LoVo (cell line): ENCODE measurements around the gene C1QTNF8.

ENCODE experiments used
- DNase-seq: peaks from one replicate; pipeline ENCODE4 v3.0.0-alpha.2; 2016; ENCODE audit warnings: low spot score

Gene C1QTNF8

DNA sequence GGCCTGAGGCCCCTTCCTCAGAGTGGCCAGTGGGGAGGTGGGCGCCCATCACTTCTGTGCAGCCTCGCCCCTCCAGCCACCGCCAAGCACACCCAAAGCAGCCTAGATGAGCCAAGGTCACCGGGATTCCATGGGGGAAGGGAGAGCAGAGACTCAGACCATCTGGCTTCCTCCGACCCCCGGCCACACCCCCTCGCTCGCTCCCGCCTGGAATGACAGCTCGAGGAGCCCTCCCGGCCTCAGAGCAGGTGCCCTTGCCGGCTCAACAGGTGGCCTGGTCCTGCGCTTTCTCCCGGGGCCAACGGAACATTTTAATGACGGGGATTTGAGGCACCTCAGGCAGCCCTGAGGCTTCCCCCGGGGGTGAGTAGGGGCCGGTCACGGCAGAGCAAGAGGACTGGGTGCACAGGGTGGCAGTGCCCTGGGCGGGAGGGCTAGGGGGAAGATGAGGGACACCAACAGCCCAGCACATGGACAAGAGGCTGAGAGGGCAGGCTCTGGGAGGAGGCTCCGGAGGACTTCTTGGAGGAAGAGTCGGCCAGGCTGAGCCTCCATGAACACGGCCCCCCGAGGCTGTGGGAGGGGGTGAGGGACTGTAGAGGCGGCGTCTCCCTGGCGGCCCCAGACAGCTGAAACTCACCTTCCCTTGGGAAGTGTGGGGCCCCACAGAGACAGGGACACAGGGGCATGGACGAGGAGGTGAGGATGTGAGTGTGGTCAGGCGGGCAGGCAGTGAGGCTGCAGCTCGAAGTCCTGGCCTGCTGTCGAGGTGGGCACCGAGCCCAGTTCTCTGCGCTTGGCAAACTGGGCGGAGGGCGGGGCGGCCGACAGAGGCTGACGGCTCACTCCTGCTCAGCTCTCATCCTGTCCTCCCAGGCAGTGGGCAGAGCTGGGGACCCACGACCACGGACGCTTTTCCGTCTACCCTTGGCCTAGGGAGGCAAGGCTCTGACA, 12.5 kb upstream of the C1QTNF8 start:
- DNase-seq = no peak

DNA sequence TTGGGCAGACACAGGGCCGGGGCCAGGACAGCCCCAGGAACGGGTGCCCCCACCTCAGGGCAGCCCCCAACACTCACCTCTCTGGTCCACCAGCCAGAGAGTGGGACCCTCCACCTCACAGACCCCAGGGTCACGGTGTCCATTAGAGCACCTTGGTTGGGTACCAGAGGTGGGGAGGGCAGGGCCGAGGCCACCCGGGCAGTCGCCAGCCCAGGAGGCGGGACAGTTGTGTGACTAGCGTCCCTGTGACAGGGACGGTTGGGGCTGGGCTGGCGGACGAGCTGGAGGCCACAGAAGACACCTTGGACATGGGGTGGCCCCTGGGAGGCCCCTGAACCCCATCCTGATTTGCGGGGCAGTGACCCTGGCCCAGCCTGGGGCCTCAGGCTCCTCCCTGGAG, 11.7 kb upstream of the C1QTNF8 start:
- no peak for DNase-seq

DNA sequence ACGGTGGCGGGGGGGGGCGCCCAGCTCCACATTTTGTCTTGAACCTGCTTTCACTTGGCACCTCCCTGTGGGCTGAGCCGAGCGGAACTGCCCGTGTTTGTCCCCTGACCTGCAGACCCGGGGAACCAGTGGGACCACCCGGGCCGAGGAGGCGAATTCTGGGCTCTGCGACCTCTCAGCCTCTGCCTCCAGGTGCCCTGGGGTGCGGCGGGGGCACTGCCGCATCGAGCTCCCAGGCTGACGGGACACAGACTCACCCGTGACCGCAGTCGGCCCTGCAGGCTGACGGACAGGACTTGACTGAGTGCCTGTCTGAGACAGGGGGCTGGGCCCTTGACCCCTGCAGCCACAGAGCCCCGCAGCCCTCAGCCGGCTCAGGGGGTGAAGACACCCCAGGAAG, 11.1 kb upstream of the C1QTNF8 start:
- DNase-seq = no peak

DNA sequence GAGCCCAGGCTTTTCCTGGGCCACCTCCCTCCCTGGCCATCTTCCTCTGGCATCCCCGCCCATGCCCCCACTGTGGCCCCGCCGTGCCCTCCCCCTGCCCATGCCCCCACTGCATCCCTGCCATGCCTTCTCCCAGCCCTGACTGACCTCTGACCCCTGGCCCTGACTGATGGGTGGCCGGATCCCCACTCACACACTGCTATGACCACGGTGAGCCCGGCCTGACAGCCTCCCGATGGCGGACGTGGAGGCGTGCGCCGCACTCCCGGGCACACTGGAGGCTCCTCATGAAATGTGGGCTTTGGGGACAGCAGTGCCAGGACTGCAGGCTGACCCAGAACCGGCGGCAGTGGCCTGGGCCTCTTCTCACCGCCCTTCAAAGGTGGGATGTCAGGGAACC, 10.6 kb upstream of the C1QTNF8 start:
- DNase-seq = no peak

DNA sequence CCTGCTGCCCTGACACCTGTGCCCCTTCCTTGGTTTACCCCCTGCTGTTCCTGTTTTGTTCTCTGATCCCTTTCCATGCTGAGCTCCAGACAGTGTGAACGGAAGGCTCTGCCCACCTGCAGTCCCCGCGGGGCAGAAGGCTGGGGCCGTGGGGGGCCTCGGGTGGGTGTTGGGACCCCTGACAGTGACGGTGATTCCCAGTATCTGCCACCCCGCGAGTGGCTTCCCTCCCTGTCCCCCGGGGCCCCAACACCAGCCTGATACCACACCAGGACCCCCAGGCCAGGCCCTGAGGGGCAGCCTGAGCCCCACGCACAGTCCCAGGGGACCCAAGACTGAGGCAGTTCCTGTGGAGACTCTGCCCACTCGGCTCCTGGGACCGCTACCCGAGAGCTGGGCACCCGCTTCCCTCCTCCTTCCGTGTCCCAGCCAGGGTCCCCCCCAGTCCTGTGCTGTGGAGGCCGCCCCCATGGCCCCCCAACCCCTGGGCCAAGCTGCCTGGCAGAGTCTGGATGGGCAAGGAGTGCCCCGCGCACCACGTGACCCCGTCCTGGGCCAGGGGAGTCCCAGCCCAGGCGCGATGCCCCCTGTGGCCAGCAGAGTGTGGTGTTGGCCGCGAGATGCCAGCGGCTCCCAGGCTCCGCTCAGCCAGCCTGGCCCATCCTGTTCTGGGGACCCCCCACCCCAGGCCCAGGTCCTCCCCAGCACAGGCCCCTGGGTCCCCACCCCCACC, 10.0 kb upstream of the C1QTNF8 start:
- peak; percentile 52 for DNase-seq

DNA sequence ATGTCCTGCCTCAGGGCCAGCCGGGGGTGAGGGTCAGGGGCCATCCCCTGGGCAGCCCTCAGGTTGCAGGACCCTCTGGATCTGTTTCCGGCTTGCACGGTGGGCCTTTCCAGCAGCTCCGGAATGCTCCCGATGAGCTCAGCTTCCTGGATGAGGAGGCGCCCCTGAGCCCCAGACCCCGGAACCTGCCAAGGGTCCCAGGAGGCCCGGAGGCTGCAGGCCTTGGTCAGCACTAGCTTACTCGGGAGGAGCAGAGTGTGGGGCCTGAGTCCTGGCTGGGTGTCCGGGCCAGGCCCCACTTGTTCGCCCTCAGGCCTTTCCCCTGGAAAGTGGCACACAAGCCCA, 7.6 kb upstream of the C1QTNF8 start:
- no peak for DNase-seq

DNA sequence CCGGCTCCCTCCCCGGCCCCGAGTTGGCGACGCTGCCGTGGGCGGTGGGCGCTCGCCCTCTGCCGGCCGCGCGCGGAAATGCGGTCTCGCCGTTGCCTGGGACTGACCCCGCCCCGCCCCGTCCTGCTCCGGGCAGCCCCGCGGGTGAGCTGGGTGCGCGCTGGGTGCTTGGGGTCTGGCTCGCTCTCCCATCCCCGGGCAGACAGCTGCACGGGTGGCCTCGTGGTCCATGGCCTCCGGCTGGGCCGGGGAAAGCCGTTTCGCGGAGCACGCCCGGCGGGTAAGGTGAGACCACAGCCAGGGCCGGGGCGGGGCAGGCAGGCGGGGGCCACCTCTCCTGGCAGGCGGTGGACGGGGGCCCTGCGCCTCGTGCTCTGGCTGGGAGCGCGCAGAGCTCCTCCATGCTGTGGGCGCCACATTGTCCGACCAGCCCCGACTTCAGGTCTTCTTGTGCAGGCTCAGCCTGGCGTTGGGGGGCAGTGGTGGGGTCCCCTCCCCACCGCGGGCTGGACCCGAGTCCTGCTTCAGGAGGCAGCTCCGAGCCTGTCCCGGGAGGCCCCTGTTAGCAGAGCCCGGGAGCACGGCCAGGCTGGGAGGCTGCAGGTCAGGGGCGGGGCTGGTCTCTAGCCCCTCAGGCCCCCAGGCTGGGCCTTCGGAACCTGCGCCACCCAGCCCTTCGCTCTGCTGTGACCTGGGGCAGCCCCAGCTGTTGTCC, 7.0 kb upstream of the C1QTNF8 start:
- peak; percentile 60 for DNase-seq

DNA sequence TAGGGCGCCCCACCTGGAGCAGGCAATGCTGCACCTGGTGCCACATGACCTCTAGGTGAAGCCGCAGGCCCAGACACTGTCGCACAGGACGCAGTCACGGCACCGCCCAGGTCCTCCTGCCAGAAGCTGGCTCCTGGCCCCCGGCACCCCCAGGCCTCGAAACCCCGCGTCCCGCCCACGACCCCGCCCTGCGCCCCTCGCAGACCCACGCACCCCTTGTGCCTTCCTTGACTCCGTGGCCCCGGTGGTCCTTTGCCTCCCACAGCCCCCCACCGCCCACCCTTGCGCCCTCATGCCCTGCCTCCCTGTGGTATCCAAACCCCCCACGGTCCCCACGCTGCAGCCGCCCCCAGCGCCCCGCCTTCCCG, 6.3 kb upstream of the C1QTNF8 start:
- DNase-seq = no peak

DNA sequence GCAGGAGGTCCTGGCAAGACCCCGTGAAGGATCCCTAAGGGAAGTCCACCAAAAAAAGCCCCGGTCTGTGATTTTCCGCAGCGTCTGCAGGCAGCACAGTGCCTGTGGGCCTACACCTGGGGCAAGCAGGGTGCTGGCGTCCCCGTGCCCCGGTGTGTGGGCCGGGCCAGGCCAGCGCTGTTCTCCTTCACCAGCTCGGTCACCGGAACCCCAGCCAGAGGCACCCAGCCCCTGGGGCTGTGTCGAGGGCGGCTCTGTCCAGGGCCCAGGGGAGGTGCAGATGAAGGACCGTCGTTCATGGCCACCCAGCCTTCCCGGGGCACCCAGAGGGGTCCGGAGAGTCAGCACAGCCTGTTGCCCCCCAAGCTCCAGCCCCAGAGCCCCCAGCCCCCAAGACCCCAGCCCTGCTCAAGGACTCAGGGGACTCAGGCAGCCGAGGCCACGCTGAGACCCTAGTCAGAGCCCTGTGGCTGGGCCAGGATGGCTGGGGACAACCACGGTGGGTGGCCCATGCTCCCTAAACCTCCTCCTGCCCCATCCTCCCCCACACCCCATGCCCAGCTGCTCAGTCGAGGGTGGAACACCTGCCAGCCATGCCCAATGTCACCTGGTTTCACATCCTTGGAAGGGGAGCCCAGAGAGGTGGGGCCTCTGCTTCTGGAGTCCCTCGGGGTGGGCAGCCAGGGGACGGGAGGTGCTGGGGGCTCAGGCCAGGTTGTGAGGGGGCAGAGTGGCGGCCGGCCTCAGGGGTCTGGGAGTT, 5.7 kb upstream of the C1QTNF8 start:
- no peak for DNase-seq

DNA sequence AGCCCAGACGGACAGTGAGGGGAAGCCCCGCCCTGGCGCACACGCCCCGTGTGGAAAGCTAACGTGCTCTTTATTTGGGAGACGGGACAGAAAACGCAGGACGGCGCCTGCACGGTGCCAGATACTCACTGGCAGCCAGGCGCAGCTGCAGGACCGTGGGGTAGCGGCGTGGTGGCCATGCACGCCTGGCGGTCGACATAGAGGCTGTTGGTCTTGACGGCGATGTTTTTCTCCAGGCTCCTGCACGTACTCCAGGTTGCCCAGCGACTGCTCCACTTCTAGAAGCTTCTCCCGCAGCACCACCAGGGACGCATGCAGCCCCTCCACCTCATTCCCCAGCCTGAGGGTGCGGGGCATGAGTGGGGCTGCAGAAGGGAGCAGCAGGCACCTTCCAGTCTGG, 5.1 kb upstream of the C1QTNF8 start:
- DNase-seq = no peak

DNA sequence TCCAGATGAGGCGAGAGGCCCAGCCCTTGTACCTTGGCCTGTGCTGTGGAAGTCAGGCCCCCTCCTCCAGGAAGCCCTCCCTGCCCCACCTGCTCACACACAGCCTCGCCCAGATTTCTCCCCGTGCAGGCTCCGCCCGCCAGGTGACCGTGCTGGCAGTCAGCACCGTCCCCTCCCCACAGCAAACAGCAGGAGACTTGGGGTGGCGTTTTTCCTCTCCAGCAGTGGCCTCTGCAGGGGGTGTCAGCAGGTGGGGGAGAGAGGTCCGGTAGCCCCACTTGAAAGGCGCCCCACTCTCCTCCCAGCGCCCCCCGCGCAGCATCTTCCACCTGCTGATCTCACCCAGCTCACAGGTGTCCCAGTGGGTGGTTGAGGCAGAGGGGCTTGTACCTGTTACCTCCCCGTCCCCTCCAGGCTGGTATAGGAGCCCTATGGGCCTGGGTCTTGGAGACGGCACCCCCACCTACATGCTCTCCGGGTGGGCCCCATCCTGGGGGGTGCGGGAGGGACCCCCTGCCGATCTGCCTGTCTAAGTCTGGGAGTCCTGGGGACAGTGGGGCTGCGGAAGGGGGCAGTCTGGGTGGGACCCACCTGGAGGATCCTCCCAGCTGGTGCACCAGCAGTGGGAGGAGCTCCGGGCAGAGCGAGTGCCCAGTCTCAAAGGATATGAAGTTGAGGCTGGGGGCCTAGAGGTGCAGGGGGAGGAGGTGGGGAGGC, 4.2 kb upstream of the C1QTNF8 start:
- DNase-seq = no peak

DNA sequence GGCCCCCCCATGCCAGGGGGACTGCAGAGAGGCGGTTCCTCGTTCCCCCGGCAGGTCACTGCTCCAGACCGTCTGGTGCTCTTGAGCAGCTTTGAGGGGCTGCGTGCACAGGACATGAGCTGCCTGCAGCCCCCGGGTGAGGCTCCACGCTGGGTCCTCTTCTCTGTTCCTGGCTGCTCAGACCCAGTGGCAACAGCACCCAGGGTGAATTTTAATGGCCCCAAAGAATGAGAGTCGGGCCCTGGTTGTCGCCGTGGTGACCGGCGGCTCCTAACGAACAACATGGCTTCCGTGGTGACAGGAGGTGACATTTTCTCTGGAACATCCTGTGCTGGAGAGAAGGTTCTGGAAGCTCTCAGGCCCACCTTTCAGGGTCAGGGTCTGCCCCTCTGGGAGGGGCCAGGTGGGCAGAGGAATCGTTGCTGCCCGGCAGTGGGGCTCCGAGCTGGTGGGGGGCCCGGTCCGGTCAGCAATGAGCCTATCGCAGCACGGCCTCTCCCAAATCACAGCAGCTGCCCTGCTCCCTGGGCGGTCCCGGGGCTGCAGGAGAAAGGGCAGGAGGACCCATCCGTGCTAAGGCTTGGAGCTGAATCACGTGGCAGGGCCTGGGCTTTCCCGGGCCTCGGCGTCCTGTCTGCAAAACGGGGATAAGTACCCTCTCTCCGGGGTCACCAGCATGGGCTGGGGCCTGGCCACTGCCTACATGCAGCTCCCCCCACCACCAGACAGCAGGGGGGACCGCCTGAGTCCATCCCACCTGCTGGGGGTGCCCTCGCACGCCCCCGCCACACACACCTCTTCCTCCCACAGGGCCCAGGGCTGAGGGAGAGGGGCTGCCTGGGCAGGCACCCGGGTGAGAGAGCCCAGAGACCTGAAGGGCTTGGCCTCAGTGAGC, 3.4 kb upstream of the C1QTNF8 start:
- no peak for DNase-seq

DNA sequence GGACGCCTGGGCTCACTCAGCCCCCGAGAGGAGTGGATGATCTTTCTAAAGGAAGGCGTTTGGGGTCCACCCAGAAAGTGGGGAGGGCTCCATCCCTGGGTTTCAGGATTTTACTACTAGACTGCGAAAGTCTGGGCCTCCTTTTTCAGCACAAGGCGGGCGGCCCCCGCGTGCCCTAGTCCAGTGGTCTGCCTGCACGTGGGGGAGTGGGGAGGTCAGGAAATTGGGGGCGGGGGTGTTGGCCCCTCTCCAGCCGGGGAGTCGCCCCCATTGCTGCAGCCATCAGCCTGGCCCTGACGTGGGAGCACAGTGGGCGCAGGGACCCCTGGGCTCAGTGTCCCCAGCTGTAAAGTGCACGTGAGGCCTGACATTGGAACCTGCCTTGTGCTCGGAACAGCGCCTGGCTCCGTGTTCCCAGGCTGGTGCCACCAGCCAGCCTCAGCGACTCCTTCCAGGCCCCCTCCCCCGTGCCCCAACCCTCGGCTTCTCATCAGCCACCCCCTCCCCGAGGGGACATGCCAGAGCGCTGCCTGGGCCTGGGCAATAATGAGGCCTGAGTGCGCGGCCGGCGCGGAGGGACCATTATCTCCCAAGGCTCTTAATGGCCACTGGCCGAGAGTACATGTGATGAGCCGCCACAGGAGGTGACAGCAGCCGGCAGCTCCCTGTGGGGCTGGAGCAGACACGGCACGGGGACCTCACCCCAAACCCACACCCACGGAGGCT, 2.4 kb upstream of the C1QTNF8 start:
- no peak for DNase-seq

DNA sequence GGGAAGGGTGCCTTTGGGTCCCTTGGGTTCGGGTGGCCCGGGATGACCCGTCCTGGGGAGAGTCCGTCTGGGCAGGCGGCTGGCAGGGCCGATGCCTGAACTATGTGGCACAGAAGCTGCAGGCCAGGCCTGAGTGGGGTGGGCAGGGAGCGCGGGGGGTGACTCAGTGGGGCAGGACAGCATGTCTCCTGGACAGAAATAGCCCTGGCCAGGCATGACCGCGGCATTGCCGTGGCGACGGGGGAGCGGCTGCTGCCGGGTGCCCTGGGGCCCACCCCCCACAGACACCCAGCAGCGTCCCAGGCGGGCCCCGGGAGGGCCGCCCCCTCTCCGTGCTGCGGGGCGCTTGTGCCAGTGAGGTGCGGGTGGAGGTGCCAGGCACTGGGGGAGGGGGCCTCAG, 1.8 kb upstream of the C1QTNF8 start:
- no peak for DNase-seq

DNA sequence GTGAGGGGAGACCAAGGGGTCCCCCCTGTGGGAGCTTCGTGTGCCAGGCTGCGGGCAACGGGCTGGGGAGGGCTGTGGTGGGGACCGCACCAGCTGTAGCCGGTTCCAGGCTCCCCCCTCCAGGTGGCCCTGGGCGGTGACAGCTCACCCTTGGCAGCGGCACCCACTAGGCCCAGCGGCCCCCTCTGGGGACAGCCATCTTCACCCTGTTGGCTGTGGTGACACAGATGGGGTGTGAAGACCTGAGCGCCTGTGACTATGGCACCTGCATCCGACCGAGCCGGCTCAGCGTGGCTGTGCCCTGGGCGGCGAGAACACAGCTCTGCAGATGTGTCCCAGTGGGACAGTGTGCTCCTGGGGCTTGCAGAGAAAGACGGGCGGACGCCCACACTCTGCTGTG, 1.1 kb upstream of the C1QTNF8 start:
- no peak for DNase-seq

DNA sequence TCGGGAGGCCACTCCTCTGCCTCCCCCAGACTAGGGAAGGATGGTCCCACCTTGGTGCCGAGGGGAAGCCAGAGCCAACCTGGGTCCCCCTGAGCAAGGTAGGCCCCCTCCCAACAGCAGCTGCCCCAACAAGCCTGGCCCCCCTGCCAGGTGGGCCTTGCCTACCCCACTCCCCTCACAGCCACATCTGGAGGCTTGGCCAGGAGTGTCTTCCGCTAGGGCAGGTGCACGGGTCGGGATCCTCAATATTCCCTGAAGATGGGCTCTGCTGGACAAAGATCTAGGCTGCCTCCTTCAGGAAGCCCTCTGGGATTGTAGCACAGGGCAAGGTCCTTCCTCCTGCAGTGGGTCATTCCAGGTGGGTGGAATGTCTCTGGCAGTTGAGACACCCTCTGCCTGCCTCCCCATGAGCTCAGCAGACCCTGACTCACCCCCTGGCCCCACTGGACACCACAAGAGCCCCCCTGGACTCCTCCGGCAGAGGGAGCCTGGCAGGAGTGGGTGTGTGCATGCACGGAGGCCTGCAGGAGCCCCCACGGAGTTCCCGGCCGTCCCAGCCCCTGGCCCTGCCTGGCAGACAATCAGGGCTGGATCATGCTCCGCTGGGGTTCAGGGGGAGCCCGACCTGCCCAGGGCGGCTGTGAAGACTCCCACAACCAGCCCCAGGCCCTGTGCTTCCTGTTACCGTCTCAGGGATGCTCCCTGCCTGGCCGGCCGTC, 435 bp downstream of the C1QTNF8 start:
- no peak for DNase-seq

DNA sequence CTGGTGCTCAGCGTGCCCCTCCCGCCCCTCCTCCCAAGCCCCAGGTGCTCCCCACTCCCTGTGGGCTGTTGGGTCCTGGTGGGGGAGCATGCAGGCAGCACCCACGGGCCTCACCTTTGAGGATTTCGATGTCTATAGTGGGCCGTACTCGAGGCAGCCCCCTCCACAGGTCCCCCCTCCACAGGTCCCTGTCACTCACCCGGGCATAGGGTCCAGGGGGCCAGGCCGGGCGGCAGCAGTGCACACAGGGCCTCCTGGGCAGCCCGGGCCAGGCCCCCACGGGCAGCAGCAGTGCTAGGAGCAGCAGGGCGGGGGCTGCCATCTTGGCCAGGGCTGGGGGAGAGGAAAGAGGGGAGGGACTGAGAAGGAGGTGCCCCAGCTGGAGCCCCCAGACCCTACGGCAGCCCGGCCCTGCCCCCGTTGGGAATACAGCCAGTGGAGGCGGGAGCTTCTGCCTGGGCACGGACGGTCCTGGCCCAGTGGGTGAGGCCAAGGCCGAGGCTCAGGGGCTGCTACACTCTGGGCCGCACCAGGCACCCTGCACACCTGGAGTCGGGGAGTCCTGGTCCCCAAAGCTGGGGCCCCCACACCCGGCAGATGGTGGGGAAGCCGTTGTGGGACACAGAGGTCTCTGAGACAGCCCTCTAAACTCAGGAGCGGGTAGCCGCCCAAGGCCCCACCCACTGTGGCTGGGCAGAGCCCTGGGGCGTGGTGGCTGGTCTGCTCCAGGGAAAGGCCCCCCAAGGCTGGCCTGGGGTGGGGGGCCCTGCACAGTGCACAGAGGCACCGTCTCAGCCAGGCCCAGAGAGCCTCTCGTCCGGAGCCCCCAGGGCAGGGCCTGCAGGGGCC, 1.2 kb downstream of the C1QTNF8 start:
- no peak for DNase-seq

DNA sequence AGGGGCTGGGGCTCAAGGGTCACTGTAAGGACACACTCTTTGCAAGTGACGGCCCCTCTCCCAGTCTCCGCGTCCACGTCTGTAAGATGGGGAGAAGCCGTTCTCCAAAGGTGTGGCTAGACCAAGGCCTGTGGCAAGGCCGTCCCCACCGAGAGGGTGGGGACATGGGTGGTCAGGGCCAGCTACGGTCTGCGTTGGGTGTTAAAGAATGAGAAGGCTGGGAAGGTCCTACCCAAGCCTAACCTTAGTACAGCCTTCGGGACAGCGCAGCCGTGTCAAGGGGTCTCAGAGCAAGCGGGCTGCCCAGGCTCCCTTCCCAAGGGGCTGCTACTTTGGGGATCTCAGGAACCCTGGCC, 1.9 kb downstream of the C1QTNF8 start:
- DNase-seq = no peak
